ENCODE measurements around the gene COL27A1.

DNA sequence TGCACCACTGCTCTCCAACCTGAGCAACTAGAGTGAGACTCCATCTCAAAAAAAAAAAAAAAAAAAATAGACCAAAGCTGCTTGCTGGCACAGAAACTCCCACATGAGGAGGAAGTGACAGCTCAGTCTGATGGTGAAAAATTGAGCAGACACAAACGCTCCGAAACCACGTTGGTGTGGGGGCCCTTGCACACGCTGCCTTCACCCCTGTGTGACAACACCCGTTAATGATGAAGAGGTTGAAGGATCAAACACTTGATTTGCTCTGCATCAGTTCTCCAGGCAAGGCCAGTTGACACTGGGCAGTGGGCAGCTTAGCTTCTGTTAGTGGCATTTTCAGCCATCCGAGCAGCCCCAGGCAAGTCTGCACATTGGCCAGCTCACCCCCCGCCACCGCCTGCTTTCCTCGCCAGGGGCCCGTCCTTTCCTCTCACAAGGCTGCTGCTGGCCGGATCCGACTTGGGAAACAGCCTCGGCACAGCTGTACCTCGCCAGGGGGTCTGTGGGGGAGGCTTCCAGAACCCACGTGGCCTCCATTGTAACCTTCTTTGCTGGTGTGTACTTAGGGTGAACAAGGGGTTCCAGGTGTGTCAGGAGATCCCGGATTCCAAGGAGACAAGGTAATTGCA lies 79.8 kb downstream of the COL27A1 start:
- TF ChIP-seq, protein P1, sequence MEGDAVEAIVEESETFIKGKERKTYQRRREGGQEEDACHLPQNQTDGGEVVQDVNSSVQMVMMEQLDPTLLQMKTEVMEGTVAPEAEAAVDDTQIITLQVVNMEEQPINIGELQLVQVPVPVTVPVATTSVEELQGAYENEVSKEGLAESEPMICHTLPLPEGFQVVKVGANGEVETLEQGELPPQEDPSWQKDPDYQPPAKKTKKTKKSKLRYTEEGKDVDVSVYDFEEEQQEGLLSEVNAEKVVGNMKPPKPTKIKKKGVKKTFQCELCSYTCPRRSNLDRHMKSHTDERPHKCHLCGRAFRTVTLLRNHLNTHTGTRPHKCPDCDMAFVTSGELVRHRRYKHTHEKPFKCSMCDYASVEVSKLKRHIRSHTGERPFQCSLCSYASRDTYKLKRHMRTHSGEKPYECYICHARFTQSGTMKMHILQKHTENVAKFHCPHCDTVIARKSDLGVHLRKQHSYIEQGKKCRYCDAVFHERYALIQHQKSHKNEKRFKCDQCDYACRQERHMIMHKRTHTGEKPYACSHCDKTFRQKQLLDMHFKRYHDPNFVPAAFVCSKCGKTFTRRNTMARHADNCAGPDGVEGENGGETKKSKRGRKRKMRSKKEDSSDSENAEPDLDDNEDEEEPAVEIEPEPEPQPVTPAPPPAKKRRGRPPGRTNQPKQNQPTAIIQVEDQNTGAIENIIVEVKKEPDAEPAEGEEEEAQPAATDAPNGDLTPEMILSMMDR (conservative IDR thresholded peaks at IDR 0.05): no peak
- no peak for TF ChIP-seq ZFX (IDR thresholded peaks at IDR 0.05)

Measured in C4-2B (cell line).